Measurements from ENCODE around the gene PSD2.

GRCh38 chr5:139769477-139769876, 26.1 kb upstream of the PSD2 start:
- no peak for TF ChIP-seq CTCF (conservative IDR thresholded peaks at IDR 0.05)
- no peak for TF ChIP-seq ZFX (IDR thresholded peaks at IDR 0.05)

All from C4-2B (cell line).